Epidermal melanocyte (primary cell): ENCODE results near the gene DIP2C.
A peak's percentile ranks its signal among the peaks of the same experiment; 100 is the strongest.
"Not testable (repeated sequence)": the region's sequence is repeated elsewhere in the genome, so short reads cannot be mapped to it uniquely, and the experiment has no call there.

Experiments used
- DNase-seq: peaks from one replicate; pipeline ENCODE4 v3.0.0; 2011; ENCODE audit warnings: low spot score; ENCODE audit not compliant: insufficient read length

DIP2C gene

DNA sequence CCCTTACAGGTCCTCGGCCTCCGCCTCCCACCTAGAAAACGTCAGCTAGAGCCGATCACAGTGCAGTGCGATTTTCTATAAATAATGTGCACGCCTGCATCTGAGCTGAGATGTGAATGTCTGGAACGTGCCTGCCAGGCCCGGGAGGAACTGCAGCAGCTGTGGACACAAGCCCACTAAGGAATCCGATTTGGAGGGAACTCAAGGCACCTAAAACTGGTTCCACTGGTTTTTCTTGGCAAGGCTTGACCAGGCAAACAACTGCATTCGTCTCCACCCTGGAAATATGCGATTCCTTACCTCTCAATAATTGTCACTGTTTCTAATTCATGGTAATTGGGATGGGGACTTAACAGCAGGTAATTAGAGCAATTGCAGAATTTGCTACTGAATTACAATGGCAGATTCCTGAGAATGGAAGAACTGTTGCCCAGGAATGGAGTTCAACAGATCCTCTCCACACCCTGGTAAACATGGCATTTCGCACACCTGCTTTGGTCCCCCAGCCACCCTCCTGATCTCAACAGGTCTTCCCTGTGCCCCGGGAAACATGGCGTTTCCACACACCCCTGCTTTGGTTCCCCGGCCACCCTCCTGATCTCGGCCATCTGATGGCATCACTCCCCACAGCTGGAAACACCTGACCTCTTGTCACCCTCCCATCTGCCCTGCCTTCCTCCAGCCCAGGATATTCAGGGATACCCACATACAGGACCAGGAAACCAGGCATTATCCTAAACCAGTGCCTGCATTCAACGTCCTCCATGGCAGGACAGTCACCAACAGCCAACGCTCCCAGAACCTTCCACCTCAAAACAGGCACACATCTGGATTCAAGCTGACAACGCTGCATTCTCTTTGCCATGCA, 76.0 kb downstream of the DIP2C start:
- no peak for DNase-seq

DNA sequence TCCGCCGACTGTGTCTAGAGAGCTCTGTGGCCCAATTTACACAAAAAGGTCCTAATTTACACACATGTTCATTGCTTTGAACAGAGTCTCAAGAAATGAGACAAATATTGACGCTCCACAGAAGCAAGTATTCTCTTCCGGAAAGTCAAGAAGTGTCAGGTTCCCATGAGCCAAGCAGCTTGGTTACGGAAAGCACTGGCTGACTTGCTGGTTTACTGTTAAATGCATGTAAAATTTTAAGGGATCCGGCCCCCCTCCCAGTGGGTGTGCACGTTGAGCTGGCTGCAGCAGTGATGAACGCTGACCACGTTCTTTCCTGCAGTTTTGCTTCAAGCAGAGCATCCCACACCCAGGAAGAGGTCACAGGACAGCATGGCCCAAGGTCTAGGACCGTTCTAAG, 76.8 kb downstream of the DIP2C start:
- no peak for DNase-seq

DNA sequence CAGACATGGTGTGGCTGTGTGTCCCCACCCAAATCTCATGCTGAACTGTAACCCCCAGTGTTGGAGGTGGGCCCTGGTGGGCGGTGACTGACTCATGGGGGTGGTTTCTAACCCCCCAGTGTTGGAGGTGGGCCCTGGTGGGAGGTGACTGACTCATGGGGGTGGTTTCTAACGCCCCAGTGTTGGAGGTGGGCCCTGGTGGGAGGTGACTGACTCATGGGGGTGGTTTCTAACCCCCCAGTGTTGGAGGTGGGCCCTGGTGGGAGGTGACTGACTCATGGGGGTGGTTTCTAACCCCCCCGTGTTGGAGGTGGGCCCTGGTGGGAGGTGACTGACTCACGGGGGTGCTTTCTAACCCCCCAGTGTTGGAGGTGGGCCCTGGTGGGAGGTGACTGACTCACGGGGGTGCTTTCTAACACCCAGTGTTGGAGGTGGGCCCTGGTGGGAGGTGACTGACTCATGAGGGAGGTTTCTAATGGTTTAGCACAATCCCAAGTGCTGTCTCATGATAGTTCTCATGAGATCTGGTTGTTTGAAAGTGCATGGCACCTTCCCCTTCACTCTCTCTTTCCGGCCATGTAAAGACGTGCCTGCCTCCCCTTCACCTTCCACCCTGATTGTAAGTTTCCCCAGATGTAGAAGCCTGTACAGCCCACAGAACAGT, 78.7 kb downstream of the DIP2C start:
- DNase-seq = not testable (repeated sequence)

DNA sequence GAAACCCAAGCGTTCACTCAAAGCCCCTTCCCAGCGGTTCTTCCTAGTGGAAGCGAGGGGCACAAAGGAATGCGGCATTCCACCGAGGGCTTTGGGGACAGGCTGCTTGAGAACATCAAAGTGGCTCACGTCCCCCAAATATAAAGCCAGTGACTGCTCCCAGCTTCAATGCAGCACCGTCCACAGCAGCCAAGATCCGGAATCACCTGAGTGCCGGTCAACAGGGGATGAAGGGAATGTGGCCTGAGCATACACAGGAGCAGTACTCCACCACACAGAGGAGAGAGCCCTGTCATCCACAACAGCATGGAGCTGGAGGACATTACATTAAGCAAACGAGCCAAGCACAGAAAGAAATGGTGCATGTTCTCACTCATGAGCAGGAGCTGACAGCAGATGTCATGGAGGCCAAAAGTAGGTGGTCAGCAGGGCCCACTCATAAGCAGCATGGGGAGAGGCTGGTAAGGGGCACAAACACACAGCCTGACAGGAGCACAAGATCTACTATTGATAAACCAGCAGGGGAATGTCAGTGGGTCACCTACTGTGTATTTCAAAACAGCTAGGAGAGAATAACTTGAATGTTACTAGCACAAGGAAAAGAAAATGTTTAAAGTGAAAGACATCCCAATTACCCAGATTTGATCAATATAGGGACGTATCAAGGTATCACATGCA, 79.5 kb downstream of the DIP2C start:
- no peak for DNase-seq

DNA sequence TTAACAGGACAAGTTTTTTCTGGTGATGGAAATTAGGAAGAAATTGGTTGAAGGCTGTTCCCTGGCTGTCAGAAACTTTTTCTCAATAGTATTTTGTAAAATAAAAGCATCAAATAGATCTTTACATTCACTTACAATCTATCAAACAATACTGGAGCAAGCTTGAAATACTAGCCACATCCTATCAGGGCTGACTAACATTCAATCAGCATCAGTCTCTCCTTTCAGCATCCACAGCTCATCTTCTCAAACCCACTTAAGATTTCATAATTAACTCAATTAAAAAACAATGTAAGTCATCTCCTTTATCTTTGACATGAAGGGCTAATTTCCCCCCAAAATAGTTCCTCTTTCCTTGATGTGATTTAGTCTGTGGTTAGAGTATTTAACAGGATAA, 80.2 kb downstream of the DIP2C start:
- no peak for DNase-seq

DNA sequence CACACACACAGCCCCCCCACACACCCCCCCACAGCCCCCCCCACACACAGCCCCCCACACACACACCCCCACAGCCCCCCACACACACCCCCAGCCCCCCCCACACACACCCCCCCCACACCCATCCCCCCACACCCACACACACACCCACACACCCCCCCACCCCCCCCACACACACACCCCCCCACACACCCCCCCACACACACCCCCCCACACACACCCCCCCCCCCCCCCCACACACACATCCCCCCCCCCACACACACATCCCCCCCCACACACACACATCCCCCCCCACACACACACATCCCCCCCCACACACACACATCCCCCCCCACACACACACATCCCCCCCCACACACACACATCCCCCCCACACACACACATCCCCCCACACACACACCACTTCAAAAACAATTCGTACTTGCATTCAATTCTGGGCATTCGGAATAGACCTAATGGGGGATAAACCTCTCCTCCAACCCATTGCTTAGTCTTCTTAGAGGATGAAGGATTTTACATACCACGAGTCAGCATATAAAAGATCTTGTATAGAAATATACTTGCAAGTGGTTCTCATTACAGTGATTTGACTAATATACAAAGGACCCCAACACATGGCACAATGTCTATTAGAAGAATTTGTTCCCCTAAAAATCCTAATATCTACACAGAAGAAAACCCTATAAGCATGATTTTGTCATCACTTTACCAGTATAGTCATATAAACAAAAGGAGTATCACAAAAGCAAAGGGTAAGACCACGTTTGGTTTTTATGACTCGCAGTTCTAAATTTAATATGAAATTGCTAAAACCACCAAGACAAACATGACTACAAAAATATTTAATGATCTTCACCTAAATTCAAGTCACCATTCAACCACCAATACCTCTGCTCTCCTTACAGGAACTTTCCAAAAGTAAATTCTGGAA, 80.9 kb downstream of the DIP2C start:
- DNase-seq = no peak

DNA sequence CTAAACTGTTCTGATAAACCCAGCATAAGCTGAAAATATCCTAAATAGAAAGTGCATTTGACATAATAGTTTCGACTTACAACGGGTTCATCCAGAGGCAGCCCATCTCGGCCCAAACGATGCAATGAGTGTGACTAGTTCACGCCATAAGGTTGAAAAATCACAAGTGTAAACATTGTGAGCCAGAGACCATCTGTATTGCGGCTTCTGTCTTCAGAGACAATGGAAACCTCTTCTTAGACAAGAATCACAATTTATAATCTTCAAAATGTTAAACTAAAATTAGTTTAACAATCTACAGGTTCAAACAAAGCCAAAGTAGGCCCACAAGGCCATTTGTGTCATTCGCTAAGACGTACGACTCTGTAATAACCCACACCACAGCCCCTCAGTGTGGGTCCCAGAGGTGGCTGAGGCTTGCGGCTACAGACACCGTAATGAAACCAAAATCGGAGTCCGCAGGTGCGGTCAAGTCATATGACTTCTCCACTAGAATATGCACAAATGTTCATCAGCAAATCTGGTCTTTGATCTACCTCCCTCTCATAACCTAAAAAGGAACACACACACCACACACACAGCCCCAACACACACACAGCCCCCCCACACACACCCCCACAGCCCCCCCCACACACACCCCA, 81.8 kb downstream of the DIP2C start:
- DNase-seq = peak; percentile 64

DNA sequence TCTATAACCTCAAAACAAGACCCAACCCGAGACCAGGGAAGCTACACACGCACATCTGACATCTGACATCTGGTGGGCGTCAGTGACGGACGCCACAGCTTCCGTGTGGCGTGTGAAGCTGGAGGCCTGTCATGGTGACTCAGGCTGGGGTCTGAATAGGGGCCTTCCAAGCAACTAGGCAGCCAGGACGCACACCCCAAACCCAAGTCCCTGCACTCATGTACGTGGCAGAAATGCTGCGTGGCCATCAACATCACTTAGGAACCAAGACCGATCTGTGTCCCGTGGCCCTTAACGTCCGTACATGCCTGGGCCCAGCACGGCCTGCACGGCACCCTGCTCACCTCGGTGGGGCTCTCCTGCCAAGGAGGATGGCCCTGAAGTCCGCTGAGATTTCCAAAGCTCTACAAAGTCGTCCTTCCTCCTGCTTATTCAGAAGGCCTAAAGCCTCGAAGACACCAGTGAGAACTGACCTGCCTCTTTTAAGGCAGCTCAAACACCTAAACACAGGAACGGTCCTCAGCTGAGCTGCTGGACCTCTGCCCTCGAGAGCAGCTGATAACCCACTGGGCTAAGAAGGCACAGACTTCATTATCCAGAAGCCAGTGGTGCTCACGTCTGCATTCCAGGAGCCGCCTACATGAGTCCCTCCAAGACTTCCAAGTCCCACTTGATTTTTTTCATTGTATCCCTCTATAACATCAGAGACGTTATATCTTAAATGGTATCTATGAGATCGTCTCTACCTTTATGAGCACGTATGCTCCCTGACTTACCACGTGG, 82.5 kb downstream of the DIP2C start:
- DNase-seq = no peak

DNA sequence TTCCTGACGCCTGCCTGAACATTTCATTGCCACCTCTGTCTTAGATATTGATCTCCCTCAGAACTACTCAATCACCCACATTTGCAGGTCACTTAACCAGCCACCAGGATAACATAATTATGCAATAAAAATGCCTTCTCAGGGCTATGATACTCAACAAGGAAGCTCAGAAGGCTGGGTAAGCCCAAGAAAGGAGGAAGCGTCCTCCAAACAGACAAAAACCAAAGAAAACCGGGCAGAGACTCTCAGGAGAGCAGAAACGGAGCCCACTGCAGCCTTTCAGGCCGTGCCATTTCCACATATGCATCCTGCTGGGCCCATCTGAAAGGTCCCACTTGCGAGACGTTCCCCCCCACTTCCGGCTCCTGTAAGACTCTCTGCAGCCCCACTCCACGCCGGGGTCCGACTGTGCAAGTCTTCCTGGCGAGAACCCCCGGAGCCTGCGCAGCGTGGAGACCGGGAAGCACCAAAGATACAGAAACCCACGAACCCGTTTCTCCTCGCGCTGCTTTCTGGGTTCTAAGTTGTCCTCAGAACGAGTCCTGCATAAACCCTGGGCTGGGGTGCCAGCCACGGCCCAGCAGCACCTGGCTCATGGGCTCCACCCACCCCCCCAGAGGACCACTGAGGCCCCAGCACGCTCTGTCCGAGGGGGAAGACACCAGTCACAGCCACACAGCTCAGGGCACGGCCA, 83.7 kb downstream of the DIP2C start:
- DNase-seq = no peak

DNA sequence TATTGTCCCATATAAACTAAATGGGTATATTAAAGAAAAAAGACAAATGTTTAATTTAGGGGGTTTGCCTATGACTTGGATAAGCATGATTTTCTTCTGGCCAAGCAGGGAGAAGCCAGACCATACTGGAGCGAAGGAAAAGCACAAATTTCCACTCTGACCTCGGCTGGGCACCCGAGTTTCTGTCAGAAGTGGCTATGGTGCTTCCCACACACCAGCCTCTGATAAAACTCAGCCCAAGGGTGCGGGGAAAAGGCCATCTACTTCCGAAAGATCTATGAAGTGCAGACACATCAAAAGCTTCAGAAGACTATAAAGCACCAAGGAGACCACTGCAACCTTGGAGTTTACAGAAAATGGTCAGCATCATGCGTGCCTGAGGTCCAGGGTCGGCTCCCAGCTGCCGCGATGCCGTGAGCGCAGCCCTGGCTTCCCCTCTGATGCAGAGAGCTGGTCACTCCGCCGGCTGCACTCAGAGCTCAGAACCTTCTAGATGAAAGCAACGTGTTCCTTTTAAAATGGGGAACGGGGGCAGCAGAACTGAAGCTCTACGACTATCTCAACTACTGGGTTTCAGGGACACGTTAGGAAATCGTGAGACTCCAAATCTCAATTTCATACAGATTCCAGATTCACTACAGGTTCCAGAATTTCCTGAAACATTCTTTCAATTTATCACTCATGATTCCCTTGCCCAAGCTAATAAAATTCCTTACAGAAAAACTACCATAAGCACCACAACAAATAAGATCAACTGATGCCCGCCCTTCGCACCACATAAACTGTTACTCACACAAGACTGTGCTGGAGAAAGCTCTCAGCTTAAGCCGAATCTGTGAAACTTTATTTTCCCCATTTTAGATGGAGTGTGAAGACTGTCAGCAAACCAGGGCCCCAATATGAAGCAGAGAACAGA, 84.5 kb downstream of the DIP2C start:
- no peak for DNase-seq

DNA sequence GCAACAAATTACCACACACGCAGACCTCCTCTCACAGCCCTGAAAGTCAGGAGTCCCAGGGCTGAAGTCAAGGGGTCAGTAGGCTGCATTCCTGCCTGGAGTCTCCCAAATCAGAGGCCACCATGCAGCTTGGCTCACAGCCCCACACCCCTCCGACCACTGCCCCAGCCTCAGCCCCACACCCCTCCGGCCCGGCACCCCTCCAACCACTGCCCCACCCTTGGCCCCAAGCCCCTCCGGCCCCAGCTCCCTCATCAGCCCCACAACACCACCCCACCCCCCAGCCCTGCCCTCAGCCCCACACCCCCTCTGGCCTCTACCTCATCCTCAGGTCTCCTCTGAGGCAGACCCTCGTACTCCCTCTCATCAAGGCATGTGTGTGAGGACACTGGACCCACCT, 85.7 kb downstream of the DIP2C start:
- no peak for DNase-seq

DNA sequence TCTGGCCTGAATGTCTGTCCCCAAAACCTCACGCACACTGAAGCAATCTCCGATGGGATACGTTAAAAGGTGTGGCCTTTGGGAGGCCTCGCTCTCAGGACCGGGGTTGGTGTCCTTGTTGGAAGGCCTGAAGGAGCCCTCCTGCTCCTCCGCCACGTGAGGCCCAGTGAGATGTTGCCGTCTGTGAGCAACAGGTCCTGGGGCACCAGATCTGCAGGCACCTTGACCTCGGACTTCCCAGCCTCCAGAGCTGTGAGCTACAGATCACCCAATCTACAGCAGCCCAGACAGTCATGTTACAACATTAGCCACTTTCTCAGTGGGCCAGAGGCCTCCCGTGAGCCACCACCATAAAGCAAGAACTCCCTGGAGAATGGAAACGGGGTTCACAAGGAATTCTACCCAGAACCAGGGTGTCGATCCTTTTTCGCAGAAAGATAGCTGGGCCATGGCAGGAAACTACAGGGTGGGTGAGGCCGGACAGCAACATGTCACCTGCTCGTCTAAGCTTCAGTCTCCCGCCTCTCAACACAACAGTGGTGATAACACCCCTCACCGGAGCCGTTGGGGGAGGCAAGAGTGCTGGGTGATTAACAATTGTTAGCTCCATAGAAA, 87.0 kb downstream of the DIP2C start:
- DNase-seq = no peak

DNA sequence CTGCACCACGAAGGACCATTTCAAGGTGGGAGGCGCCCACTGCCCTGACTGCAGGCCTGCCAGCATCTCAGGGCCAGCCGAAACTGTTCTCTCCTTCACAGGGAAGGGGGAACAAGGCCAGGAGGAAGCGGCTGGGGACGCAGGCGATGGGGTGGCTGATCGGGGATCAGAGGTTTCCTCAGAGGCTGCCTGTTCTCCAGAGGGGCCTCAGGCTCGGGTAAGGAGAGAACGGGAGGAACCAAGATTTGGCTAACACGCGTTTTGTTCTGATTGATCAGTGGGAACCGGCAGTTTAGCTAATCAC, 87.9 kb downstream of the DIP2C start:
- DNase-seq = no peak

DNA sequence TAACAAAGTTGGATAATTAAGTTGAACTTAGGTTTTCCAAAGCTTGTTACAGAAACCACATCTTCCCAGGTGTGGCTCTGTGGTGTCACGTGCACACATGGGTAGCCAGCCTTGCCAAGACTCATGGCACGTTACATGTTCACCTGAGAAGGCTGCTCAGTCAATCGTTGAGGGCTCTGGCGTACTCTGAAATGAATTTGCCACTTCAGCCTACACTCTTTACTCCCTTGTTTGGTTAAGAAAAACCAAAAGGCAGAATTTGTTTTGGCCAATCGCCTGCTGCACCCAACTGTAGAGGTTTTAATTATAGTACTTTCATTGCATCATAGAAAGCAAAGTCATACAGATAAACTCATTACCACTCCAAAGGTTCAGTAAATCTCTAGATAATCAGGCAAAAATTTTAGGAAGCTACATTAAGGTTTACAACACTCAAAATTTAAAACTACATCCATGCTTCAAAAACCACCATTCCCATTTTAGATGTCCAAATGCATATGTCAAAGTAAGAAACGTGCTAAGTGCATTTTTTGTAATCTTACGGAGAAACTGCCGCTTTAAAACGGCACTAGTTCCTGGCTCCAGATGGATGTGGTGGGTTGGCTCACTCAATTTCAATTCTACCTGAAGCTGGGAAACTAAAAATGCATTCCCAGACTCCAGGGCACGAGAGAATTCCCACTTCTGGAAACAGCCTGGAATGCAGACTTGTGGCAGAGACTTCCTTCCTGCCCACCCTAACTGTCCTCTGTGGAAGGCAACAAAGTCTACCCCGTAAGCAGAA, 88.4 kb downstream of the DIP2C start:
- DNase-seq = no peak

DNA sequence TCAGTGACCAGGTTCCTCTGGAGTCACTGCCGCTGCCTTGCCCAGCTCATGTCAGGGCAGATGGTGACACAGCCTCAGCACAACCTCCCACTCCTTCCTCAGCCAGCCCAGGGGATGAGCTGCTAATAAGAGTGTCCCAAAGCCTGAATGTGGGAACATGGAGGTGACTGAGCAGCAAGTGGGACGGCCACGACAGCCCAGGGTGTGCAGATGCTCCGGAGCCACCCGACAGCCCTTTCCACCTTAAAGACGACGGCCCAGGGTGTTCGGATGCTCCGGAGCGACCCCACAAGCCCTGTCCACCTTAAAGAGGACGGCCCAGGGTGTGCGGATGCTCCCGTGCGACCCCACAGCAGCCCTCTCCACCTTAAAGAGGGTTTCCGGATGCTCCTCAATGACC, 89.2 kb downstream of the DIP2C start:
- no peak for DNase-seq

DNA sequence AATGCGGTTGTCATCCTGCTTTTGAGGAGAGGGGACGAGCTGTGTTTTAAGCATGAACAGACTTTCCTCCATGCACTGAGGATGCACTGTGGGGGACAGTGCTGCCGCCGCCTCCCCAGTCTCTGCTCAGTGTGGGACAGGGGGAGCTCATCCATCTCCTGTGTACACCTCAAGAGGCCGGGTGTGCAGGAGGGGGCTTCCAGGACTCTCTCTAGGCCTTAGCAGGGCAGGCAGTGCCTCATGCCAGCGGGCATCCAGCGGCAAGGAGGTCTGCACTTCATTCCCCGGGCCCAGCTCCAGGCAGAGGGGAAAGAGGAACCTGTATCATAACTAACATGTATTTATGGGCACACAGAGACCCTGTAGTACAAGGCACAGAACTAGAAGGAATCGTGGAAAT, 89.7 kb downstream of the DIP2C start:
- DNase-seq = no peak

DNA sequence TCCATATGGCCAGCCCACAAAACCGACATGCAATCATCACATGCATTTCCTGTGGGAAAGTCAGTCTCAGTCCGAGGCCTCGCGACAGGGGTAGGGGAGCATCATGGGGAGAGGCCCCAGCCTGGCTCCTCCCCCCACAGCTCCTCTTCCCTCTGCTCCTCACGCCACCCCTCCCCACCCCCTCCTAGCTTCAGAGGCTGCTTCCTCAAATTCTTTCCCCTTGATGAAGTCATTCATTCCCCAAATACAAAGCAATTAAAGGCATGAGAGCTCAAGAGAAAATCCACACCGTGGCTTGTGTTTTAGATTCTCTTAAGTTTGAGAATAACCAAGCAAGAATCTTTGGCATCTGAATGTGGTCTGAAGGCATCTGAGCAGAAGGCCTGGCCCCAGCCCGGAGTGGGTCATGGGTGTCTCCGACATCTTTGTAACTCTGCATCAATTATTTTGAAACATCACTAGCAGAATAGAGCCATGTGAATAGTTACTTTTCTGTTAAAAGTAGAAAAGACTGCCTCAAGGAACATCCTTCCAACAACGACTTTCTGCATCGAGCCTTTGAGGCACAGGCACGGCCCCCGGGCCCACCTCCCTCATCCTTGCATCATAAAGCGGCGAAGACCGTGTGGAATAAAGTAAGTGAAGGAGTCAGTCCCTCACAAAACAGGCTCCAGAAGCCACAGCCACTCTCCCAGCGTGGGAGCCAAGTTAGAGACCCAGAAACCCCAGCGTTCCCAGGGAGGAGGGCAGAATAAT, 90.9 kb downstream of the DIP2C start:
- peak; percentile 91 for DNase-seq
